Prostate gland (tissue), 2 donors: Measurements from ENCODE around the gene RACK1.

Experiments
- CTCF ChIP-seq, 4 experiments: fragments of 200-600 bp in 2 of 4; fragments of 450-650 bp in 2 of 4; sonication (generic) in 2 of 4; IDR thresholded peaks; 1 replicate in 3 of 4; 2 replicates in 1 of 4; pipeline ENCODE4 v1.5.1; 2016 to 2019; ENCODE audit warnings: antibody characterized with exemption in 4 of 4, mild to moderate bottlenecking in 2 of 4, moderate library complexity in 2 of 4
- POLR2A ChIP-seq: fragments of 450-650 bp; IDR thresholded peaks from one replicate; pipeline ENCODE4 v1.6.1; 2016; ENCODE audit warnings: antibody characterized with exemption, mild to moderate bottlenecking
- POLR2AphosphoS5 ChIP-seq: sonication (generic); formaldehyde crosslinking; IDR thresholded peaks from one replicate; pipeline ENCODE4 v1.6.1; 2017; ENCODE audit warnings: antibody characterized with exemption

- TF ChIP-seq CTCF (IDR thresholded peaks at IDR 0.05) (no peak), POLR2A (no peak), POLR2AphosphoS5 (no peak)
Observed at GRCh38 chr5:181217803-181218062, 26.0 kb downstream of the RACK1 start.
